Spleen (tissue), 11 donors: ENCODE data around the gene ATP10A. TPM values are rescaled to one million over a fixed set of nuclear protein-coding genes. Genes with fewer than 3 reads are reported as not detected.

ENCODE experiments used
- DNase-seq: peaks from one replicate; pipeline ENCODE4 v3.0.0-alpha.2; 2020
- H3K27ac ChIP-seq, 8 donors: fragments of 200-600 bp; sonication (generic) in 7 of 8; 1 replicate in 4 of 8; 2 replicates in 4 of 8; pipeline versions ENCODE4 v1.5.0 to v1.8.0; 2016 to 2021; ENCODE audit warnings: inconsistent platforms in 4 of 8, mild to moderate bottlenecking in 4 of 8, moderate library complexity in 1 of 8
- H3K27me3 ChIP-seq, 7 donors: fragments of 200-600 bp; sonication (generic) in 6 of 7; replicated peaks in 1 of 7; 1 replicate in 4 of 7; 2 replicates in 3 of 7; pipeline versions ENCODE4 v1.5.0 to v1.8.0; 2016 to 2021; ENCODE audit warnings: inconsistent platforms in 3 of 7, mild to moderate bottlenecking in 1 of 7
- H3K36me3 ChIP-seq, 6 donors: fragments of 200-600 bp; sonication (generic) in 5 of 6; 1 replicate in 4 of 6; 2 replicates in 2 of 6; pipeline versions ENCODE4 v1.5.0 to v1.8.0; 2016 to 2021; ENCODE audit warnings: inconsistent platforms in 2 of 6
- H3K4me1 ChIP-seq, 6 donors: fragments of 200-600 bp; sonication (generic) in 5 of 6; 1 replicate in 3 of 6; 2 replicates in 3 of 6; pipeline versions ENCODE4 v1.5.0 to v1.8.0; 2016 to 2021; ENCODE audit warnings: inconsistent platforms in 3 of 6
- H3K4me3 ChIP-seq, 8 donors: fragments of 200-600 bp; sonication (generic) in 7 of 8; 1 replicate in 4 of 8; 2 replicates in 4 of 8; pipeline versions ENCODE4 v1.5.0 to v1.8.0; 2016 to 2021; ENCODE audit warnings: inconsistent platforms in 4 of 8, mild to moderate bottlenecking in 4 of 8, moderate library complexity in 2 of 8
- H3K9me3 ChIP-seq, 8 donors: fragments of 200-600 bp; sonication (generic) in 7 of 8; 1 replicate in 4 of 8; 2 replicates in 4 of 8; pipeline versions ENCODE4 v1.5.0 to v1.8.0; 2016 to 2021; ENCODE audit warnings: inconsistent platforms in 4 of 8
- POLR2A ChIP-seq, 3 donors: fragments of 450-650 bp; IDR thresholded peaks; one replicate each; pipeline ENCODE4 v1.5.1; 2017; ENCODE audit warnings: antibody characterized with exemption in 3 of 3, mild to moderate bottlenecking in 1 of 3
- POLR2AphosphoS5 ChIP-seq, 3 donors: sonication (generic); formaldehyde crosslinking; IDR thresholded peaks; one replicate each; pipeline ENCODE4 v1.5.1; 2017; ENCODE audit warnings: antibody characterized with exemption in 3 of 3
- WGBS, 5 donors: extraction: QIAGEN DNeasy Blood & Tissue Kit in 3 of 5; methylation state at CpG; one replicate each; pipeline versions ENCODE4 v1.1.5 to v1.1.7; 2013 to 2018; 5-methylcytosine and 5-hydroxymethylcytosine counted together
- intact Hi-C: fragments of 100-400 bp; cut with DNase I; formaldehyde crosslinking; loops from one replicate; pipeline ENCODE4 v1.15.0; 2023; ENCODE audit warnings: low total_unique reads
- polyA plus RNA-seq, 3 donors: library from polyadenylated mRNA; stranded (reverse); fragments of 200-250 nt; gene quantifications; one replicate each; pipeline ENCODE4 v1.2.1, GENCODE V29; 2013
- total RNA-seq, 7 donors: library from RNA; depleted of rRNA in 3 of 7; stranded (reverse); fragments of >200 nt in 3 of 7; fragmentation: NEBNext Ultra II Directional in 4 of 7; extraction: Animal tissue kit (Norgen Biotek cat#: 25700) in 4 of 7; gene quantifications; one replicate each; pipeline versions ENCODE4 v1.1.0 to v1.2.1, GENCODE V29; 2016 to 2021
- TF ChIP-seq, protein P1 (sequence below), 11 experiments: fragments of 200-600 bp in 7 of 11; fragments of 450-650 bp in 4 of 11; sonication (generic) in 4 of 11; IDR thresholded peaks in 8 of 11; conservative IDR thresholded peaks in 3 of 11; 1 replicate in 7 of 11; 2 replicates in 4 of 11; pipeline versions ENCODE4 v1.4.0 to v1.8.0; 2016 to 2021; ENCODE audit warnings: antibody characterized with exemption in 11 of 11, inconsistent platforms in 4 of 11, mild to moderate bottlenecking in 1 of 11
- donor health status: healthy with polysubstance abuse.
- donor health status: DM: no; HTN: no; CAD: no; lungs with moderate emphysema.
- donor health status: DM: no; HTN: no; CAD: no.
- donor health status: Bipolar disorder and iron deficiency.
- donor health status: healthy.
- donor health status: DM: no; HTN: no; CAD: no.
- donor health status: DM: yes; HTN: yes; CAD: no.

Gene ATP10A
- total and polyA plus RNA-seq, 10 donors, result 0.54 to 8.6 (median 2.7) TPM

DNA sequence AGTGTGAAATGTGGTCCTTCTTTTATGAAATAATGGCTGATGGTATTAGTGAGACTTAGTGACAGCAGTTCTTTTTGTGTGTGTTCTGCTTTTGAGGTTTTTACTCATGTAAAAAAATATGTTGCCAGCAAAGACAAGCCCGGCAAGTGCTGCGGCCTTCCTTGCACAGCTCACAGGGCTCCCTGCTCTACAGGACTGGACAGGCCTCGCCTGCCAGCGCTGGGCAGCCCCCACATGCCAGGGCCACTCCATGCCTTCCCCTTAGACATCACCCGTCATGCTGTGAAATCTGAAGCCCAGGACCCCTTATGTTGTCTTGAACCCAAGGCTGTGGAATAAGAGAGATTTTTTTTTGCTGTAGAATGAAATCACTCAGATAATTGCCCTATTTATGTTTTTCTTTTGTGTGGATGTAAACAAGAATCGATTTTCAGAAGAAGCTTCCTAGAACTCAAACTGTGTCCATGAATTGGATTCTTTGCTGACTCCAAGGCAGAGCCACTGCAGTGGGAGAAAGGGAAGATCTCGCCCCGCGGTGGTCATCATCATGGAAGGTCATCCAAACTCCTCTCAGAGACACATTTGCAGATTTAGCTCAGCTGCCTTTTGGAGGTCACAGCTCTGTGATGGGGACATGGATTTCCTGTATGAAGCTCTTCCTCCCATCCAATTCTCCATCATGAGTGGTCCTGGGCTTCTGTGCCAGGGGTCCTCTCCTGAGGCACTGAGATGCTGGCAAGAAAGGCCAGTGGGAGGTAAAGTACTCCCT is 150.8 kb downstream of the ATP10A start:
- no peak for TF ChIP-seq POLR2AphosphoS5 (IDR thresholded peaks at IDR 0.05)
- TF ChIP-seq, protein P1, sequence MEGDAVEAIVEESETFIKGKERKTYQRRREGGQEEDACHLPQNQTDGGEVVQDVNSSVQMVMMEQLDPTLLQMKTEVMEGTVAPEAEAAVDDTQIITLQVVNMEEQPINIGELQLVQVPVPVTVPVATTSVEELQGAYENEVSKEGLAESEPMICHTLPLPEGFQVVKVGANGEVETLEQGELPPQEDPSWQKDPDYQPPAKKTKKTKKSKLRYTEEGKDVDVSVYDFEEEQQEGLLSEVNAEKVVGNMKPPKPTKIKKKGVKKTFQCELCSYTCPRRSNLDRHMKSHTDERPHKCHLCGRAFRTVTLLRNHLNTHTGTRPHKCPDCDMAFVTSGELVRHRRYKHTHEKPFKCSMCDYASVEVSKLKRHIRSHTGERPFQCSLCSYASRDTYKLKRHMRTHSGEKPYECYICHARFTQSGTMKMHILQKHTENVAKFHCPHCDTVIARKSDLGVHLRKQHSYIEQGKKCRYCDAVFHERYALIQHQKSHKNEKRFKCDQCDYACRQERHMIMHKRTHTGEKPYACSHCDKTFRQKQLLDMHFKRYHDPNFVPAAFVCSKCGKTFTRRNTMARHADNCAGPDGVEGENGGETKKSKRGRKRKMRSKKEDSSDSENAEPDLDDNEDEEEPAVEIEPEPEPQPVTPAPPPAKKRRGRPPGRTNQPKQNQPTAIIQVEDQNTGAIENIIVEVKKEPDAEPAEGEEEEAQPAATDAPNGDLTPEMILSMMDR (IDR thresholded peaks at IDR 0.05 in 8 of 11, conservative IDR thresholded peaks at IDR 0.05 in 3 of 11), result no peak
- TF ChIP-seq POLR2A (IDR thresholded peaks at IDR 0.05), result no peak
- H3K4me3 ChIP-seq, result no peak overlapping the region
- peaks cover 0 to 2% (median 0%) of the 10 kb centered on the region in 6 donors for H3K4me1 ChIP-seq
- no peak overlapping the region for H3K27ac ChIP-seq
- peak; percentile 41 for DNase-seq
- WGBS, 5 donors, result 84 to 93% (median 91%) methylated on average over 9 of the region's 9 CpGs
- peaks cover 0 to 10% (median 0%) of the 10 kb centered on the region in 7 donors for H3K27me3 ChIP-seq
- no peaks in the 10 kb centered on the region for H3K9me3 ChIP-seq
- no peaks in the 10 kb centered on the region for H3K36me3 ChIP-seq
- intact Hi-C loops, result no loop called here

DNA sequence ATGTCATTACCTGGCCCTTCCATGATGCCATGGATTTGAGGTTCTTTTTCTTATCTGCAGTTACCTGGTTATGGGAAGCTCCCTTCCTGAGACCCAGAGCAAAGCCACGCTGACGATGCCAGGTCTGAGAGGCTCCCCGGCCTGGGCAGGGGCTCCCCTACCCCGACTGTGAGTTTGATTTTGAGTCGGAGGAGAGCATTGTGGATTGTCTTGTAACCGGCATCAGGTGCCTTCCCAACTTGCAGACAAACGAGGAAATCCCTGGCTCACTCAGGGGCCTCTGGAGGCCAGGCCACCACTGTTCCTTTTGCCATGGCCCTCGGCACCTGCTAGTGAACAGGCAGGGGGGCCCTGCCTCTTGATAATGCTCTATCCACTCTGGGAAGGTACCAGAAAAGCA is 151.4 kb downstream of the ATP10A start:
- no peak overlapping the region for H3K4me3 ChIP-seq
- 79 to 95% (median 87%) methylated on average over 8 of the region's 8 CpGs for WGBS, 5 donors
- peak; percentile 40 for DNase-seq
- H3K36me3 ChIP-seq, result no peaks in the 10 kb centered on the region
- no peaks in the 10 kb centered on the region for H3K4me1 ChIP-seq
- intact Hi-C loops, result no loop called here
- H3K9me3 ChIP-seq, result no peaks in the 10 kb centered on the region
- H3K27me3 ChIP-seq, result peaks cover 0 to 10% (median 0%) of the 10 kb centered on the region in 7 donors
- TF ChIP-seq, protein P1 (IDR thresholded peaks at IDR 0.05 in 8 of 11, conservative IDR thresholded peaks at IDR 0.05 in 3 of 11), result no peak
- no peak for TF ChIP-seq POLR2AphosphoS5 (IDR thresholded peaks at IDR 0.05)
- no peak overlapping the region for H3K27ac ChIP-seq

DNA sequence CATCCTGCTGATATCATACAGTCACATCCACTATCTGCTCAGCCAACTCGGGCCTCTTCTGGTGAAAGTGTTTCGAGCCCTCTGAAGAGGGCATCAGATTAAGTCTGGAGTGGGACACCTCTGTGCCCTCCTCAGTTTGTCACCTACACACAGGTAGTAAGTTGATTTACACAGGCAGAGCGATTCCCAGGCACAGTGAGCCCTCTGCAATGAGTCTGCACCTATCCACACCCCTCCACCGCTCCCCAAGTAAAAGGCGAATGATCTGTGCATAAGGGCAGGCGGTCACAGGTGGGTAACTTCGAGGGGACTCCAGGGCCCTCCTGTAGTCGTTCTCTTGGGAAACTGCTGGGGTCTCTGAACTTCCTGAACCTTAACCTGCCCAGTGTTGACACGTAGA is 152.0 kb downstream of the ATP10A start:
- Histone ChIP-seq H3K4me3 (no peak overlapping the region), H3K9me3 (no peaks in the 10 kb centered on the region), H3K27ac (no peak overlapping the region), H3K27me3 (peaks cover 0 to 10% (median 0%) of the 10 kb centered on the region in 7 donors), H3K4me1 (no peaks in the 10 kb centered on the region), H3K36me3 (no peaks in the 10 kb centered on the region)
- no peak for TF ChIP-seq POLR2AphosphoS5 (IDR thresholded peaks at IDR 0.05)
- no peak for TF ChIP-seq POLR2A (IDR thresholded peaks at IDR 0.05)
- TF ChIP-seq, protein P1 (IDR thresholded peaks at IDR 0.05 in 8 of 11, conservative IDR thresholded peaks at IDR 0.05 in 3 of 11), result no peak
- WGBS, 5 donors, result 68 to 85% (median 83%) methylated on average over 8 to 9 of the region's 9 CpGs
- peak; percentile 41 for DNase-seq
- intact Hi-C loops, result no loop called here

DNA sequence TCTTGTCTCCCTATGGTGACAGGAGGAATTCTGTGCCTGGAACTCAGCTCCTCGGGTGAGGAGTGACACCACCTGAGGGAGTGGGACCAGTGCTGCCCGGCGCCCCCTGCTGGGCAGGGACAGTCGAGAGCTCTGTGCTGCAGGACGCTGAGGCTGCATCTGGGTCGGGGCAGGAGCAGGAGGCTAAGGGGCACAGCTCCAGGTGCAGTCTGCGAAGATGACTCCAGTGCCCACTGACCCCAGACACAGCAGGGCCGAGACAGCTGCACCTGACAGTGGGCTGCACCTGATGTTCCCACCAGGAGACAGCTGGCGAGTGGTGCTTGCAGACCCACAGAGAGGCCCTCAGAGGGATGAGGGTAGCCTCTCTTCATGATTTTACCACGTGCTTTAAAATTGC is 152.9 kb downstream of the ATP10A start:
- WGBS, 5 donors, result 28 to 48% (median 38%) methylated on average over 9 to 10 of the region's 10 CpGs
- intact Hi-C loops, result no loop called here
- no peaks in the 10 kb centered on the region for H3K9me3 ChIP-seq
- no peaks in the 10 kb centered on the region for H3K36me3 ChIP-seq
- H3K4me1 ChIP-seq, result no peaks in the 10 kb centered on the region
- H3K27ac ChIP-seq, result no peak overlapping the region
- no peak for TF ChIP-seq POLR2A (IDR thresholded peaks at IDR 0.05)
- TF ChIP-seq, protein P1 (IDR thresholded peaks at IDR 0.05 in 8 of 11, conservative IDR thresholded peaks at IDR 0.05 in 3 of 11), result peak in 10 of 11 experiments; percentile 13 to 71 (median 54)
- H3K27me3 ChIP-seq, result peaks cover 0 to 10% (median 0%) of the 10 kb centered on the region in 7 donors
- H3K4me3 ChIP-seq, result no peak overlapping the region
- DNase-seq, result peak; percentile 80
